Stimulated activated CD8-positive, alpha-beta memory T cell treated with anti-CD3 and anti-CD28 coated beads, Interleukin-4, amount 100 ng/mL, for 4 hours (primary cell): ENCODE measurements around the gene CARD10.

ENCODE experiments used
- DNase-seq, 2 donors: peaks; one replicate each; pipeline ENCODE4 v3.0.0-alpha.2; 2020; ENCODE audit warnings: low read depth in 2 of 2, low spot score in 1 of 2

Gene CARD10

GRCh38 chr22:37507731-37508130 lies 11.5 kb downstream of the CARD10 start:
- DNase-seq: no peak

- DNase-seq: no peak
Observed at GRCh38 chr22:37505989-37506388, 13.2 kb downstream of the CARD10 start.

GRCh38 chr22:37505565-37505964 lies 13.7 kb downstream of the CARD10 start:
- DNase-seq: no peak

GRCh38 chr22:37504964-37505363 lies 14.3 kb downstream of the CARD10 start:
- no peak for DNase-seq

GRCh38 chr22:37503850-37504249 lies 15.4 kb downstream of the CARD10 start:
- DNase-seq: no peak

- no peak for DNase-seq
Observed at GRCh38 chr22:37503183-37503683, 16.0 kb downstream of the CARD10 start.

GRCh38 chr22:37502342-37503182 lies 16.7 kb downstream of the CARD10 start:
- DNase-seq: no peak

GRCh38 chr22:37501610-37502341 lies 17.4 kb downstream of the CARD10 start:
- no peak for DNase-seq

- no peak for DNase-seq
Observed at GRCh38 chr22:37500745-37501609, 18.2 kb downstream of the CARD10 start.

GRCh38 chr22:37499789-37500540 lies 19.2 kb downstream of the CARD10 start:
- no peak for DNase-seq

- DNase-seq: no peak
Observed at GRCh38 chr22:37499027-37499707, 20.0 kb downstream of the CARD10 start.

- peak in 1 of 2 donors; percentile 25 for DNase-seq
Observed at GRCh38 chr22:37498289-37498909, 20.8 kb downstream of the CARD10 start.

- no peak for DNase-seq
Observed at GRCh38 chr22:37497062-37497599, 22.1 kb downstream of the CARD10 start.

GRCh38 chr22:37496651-37497050 lies 22.6 kb downstream of the CARD10 start:
- no peak for DNase-seq

- DNase-seq: no peak
Observed at GRCh38 chr22:37493979-37494378, 25.2 kb downstream of the CARD10 start.

GRCh38 chr22:37492428-37493344 lies 26.5 kb downstream of the CARD10 start:
- DNase-seq: peak in 1 of 2 donors; percentile 10

- DNase-seq: no peak
Observed at GRCh38 chr22:37491559-37492427, 27.4 kb downstream of the CARD10 start.
